A549 (cell line): ENCODE results near the gene ARL17B. TPM values are rescaled to one million over a fixed set of nuclear protein-coding genes. Genes with fewer than 3 reads are reported as not detected.
"Not testable (repeated sequence)": the region's sequence is repeated elsewhere in the genome, so short reads cannot be mapped to it uniquely, and the experiment has no call there.

Experiments
- ATAC-seq, 2 experiments: fragments of 200-7000 bp in 1 of 2; fragments of >200 bp in 1 of 2; cut with Nextera tagmentation in 1 of 2; cut with Tn5 transposase in 1 of 2; 3 replicates each; pipeline versions ENCODE4 v1.8.0 to v1.9.1; 2018 to 2020; ENCODE audit warnings: mild to moderate bottlenecking in 1 of 2, moderate library complexity in 1 of 2
- CTCF ChIA-PET: fragments of 300-600 bp; sonication (Branson Sonifier 250); formaldehyde crosslinking; extraction: SDS; loops from one replicate; lab custom pipeline; 2021; ENCODE audit warnings: antibody characterized with exemption, inconsistent platforms; lab: Yijun Ruan, JAX
- POLR2A ChIA-PET: fragments of 350-600 bp; formaldehyde crosslinking; extraction: SDS; loops from one replicate; lab custom pipeline; 2021; ENCODE audit warnings: antibody characterized with exemption, inconsistent platforms; lab: Yijun Ruan, JAX
- DNase-seq, 2 experiments: peaks; one replicate each; pipeline versions ENCODE4 v3.0.0 to v3.0.0-alpha.2; 2011 to 2016; ENCODE audit warnings: low read depth in 1 of 2, low spot score in 1 of 2
- FAIRE-seq: peaks from 2 replicates; lab custom pipeline; 2011; peaks lifted over from hg19 to GRCh38; lab: Jason Lieb, UNC
- H3K27ac ChIP-seq, 2 experiments: fragments of >200 bp; sonication (Bioruptor Twin); formaldehyde crosslinking; 3 replicates each; pipeline ENCODE4 v1.5.1; 2016 to 2017
- H3K4me1 ChIP-seq: fragments of >200 bp; sonication (Bioruptor Twin); formaldehyde crosslinking; 3 replicates; pipeline ENCODE4 v1.6.1; 2016
- H3K4me2 ChIP-seq: fragments of >200 bp; sonication (Bioruptor Twin); formaldehyde crosslinking; 3 replicates; pipeline ENCODE4 v1.6.1; 2016
- H3K4me3 ChIP-seq: fragments of >200 bp; sonication (Bioruptor Twin); formaldehyde crosslinking; 3 replicates; pipeline ENCODE4 v1.5.1; 2016
- H3K9me3 ChIP-seq: fragments of >200 bp; sonication (Bioruptor Twin); formaldehyde crosslinking; 3 replicates; pipeline ENCODE4 v1.6.1; 2016
- CHD2 ChIP-seq: fragments of 150-350 bp; IDR thresholded peaks from 2 replicates; pipeline ENCODE4 v1.6.1; 2014; ENCODE audit warnings: low read length; ENCODE audit not compliant: partially characterized antibody
- JUN ChIP-seq, 2 experiments: fragments of >200 bp; sonication (Bioruptor Twin); formaldehyde crosslinking; IDR thresholded peaks; 2 replicates in 1 of 2; 3 replicates in 1 of 2; pipeline ENCODE4 v1.6.1; 2016 to 2017
- KDM1A ChIP-seq: fragments of 200-600 bp; sonication (generic); IDR thresholded peaks from 2 replicates; pipeline ENCODE4 v1.6.1; 2016; ENCODE audit warnings: low read depth, mild to moderate bottlenecking
- POLR2A ChIP-seq: IDR thresholded peaks from 2 replicates; pipeline ENCODE4 v1.6.1; 2012; ENCODE audit warnings: mild to moderate bottlenecking, low read length
- ZFP36 ChIP-seq: fragments of 450-650 bp; IDR thresholded peaks from 2 replicates; pipeline ENCODE4 v1.6.1; 2014; ENCODE audit warnings: borderline replicate concordance; ENCODE audit not compliant: partially characterized antibody
- WGBS: methylation state at CpG from one replicate; pipeline ENCODE4 v1.1.6; 2017; ENCODE audit errors: missing lambda C conversion rate; 5-methylcytosine and 5-hydroxymethylcytosine counted together
- polyA plus RNA-seq, 4 experiments: library from polyadenylated mRNA; depleted of rRNA in 3 of 4; stranded (reverse); fragments of >200 nt; fragmentation: RNase III in 1 of 4; extraction: RNeasy Plus Mini Kit Qiagen cat#74134 plus additional on column Dnase treatment in 1 of 4; gene quantifications; 2 replicates in 3 of 4; 3 replicates in 1 of 4; pipeline ENCODE4 v1.2.3, GENCODE V29; 2011 to 2017
- small RNA-seq, 6 experiments: library from RNA; depleted of rRNA; stranded (forward); fragments of <200 nt; gene quantifications; one replicate each; pipeline ENCODE3, GENCODE V24; 2012
- TF ChIP-seq, protein P1 (sequence below): fragments of >200 bp; sonication (Bioruptor Twin); formaldehyde crosslinking; IDR thresholded peaks from 3 replicates; pipeline ENCODE4 v1.6.1; 2016
- TF ChIP-seq, protein P2 (sequence below): IDR thresholded peaks from 2 replicates; pipeline ENCODE4 v1.6.1; 2012
- TF ChIP-seq, protein P3 (sequence below): IDR thresholded peaks from 2 replicates; pipeline ENCODE4 v1.6.1; 2012

Gene ARL17B
- polyA plus RNA-seq, 2 of the 4 experiments (the other 2 are of a cell fraction), result 7.2 to 9.7 TPM

DNA sequence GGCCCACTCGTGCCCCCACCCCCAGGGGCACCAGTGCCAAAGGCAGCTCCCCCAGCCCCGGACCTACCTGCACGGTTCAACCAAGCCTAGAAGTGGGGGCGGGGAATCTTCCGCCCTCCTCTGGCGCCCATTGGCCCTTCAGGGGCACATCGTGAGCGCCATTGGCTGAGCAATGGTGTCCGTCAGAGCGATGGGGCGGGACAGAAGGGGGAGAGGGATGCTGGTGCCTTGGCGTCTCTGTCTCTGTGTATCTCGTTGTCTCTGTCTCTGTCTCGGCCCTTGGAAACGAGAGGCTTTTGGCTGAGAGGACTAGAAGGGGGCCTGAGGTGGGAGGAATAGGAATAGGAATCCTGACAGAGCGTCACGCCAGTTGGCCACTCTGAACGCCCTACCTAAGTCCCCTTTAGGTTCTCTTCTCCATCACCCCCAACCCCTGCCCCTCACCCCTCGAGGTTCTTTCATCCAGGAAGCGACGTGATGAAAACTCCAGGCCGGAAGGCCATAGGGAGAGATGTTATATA is 136.2 kb downstream of the ARL17B start:
- peak; percentile 94 for FAIRE-seq
- H3K9me3 ChIP-seq, CTCF ChIA-PET, POLR2A ChIA-PET: not testable (repeated sequence)
- DNase-seq, result peak; percentile 94 to 97
- peak; percentile 99 to 100 for ATAC-seq
- 1% methylated on average over 16 of the region's 22 CpGs for WGBS
- peak overlapping the region; percentile 76 for H3K4me3 ChIP-seq
- peak; percentile 25 to 54; a peak in 1 of 5 replicates for TF ChIP-seq JUN (IDR thresholded peaks at IDR 0.05)
- TF ChIP-seq, protein P1, sequence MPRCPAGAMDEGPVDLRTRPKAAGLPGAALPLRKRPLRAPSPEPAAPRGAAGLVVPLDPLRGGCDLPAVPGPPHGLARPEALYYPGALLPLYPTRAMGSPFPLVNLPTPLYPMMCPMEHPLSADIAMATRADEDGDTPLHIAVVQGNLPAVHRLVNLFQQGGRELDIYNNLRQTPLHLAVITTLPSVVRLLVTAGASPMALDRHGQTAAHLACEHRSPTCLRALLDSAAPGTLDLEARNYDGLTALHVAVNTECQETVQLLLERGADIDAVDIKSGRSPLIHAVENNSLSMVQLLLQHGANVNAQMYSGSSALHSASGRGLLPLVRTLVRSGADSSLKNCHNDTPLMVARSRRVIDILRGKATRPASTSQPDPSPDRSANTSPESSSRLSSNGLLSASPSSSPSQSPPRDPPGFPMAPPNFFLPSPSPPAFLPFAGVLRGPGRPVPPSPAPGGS, result peak; percentile 19; the same call in 1 of the 3 replicates
- TF ChIP-seq KDM1A, result peak; percentile 67; the same call in 1 of the 2 replicates
- TF ChIP-seq ZFP36, result peak; percentile 77
- TF ChIP-seq, protein P2, sequence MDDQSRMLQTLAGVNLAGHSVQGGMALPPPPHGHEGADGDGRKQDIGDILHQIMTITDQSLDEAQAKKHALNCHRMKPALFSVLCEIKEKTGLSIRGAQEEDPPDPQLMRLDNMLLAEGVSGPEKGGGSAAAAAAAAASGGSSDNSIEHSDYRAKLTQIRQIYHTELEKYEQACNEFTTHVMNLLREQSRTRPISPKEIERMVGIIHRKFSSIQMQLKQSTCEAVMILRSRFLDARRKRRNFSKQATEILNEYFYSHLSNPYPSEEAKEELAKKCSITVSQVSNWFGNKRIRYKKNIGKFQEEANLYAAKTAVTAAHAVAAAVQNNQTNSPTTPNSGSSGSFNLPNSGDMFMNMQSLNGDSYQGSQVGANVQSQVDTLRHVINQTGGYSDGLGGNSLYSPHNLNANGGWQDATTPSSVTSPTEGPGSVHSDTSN, result peak; percentile 95
- peak; percentile 55 for TF ChIP-seq CHD2
- TF ChIP-seq POLR2A, result peak; percentile 64
- TF ChIP-seq, protein P3, sequence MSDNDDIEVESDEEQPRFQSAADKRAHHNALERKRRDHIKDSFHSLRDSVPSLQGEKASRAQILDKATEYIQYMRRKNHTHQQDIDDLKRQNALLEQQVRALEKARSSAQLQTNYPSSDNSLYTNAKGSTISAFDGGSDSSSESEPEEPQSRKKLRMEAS, result peak; percentile 49; the same call in 1 of the 2 replicates
- TF ChIP-seq, all 56 proteins: peak for 8; not testable (repeated sequence) for 48
- H3K4me2 ChIP-seq, result peak overlapping the region; percentile 89
- not testable (repeated sequence) for H3K4me1 ChIP-seq
- H3K27ac ChIP-seq, result peak overlapping the region; percentile 88 to 91

DNA sequence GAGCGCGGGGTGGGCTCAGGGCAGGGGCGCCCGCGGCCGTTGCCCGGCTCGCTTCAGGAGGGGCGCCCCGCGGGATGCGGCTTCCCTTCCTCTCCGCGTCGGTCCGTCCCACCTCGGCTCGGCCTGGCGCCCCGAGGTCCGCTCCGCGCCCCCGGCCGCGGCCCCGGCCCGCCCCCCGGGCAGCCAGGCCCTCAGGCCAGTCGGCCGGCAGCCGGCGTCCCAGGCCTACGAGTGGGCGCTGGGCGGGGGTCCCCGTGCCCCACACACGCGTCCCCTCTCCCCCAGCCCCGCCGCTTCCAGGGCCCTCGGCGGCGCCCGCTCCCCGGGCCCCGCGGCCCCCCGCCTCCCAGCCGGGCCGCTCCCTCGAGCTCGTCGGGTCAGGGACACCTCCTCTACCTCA is 136.7 kb downstream of the ARL17B start:
- POLR2A ChIA-PET, DNase-seq, H3K4me1 ChIP-seq, H3K9me3 ChIP-seq, FAIRE-seq, CTCF ChIA-PET: not testable (repeated sequence)
- H3K4me3 ChIP-seq, result peak overlapping the region; percentile 76
- WGBS, result no CpG with 5 or more reads among the region's 54 CpGs
- H3K27ac ChIP-seq, result peak overlapping the region; percentile 88 to 91
- peak in 1 of 2 experiments; percentile 31; a peak in 1 of 5 replicates for TF ChIP-seq JUN (IDR thresholded peaks at IDR 0.05)
- ATAC-seq, result peak; percentile 68 to 73
- peak overlapping the region; percentile 89 for H3K4me2 ChIP-seq

Small RNA genes within 50 kb of the gene (small RNA-seq; reads per million reads assigned to genes)
- gene RN7SL656P, result 0 reads per million in 6 experiments

Other genes starting within 250 kb of the ARL17B start
- gene KANSL1, start 168.3 kb downstream of the ARL17B start, polyA plus RNA-seq (2011; rRNA removed), result 27.9 and 52.4 TPM in 2 replicates
- 21.4 to 26.0 TPM (median 22.6 TPM) in 3 replicates for gene KANSL1, start 168.3 kb downstream of the ARL17B start, polyA plus RNA-seq (2017; fragmentation: RNase III; extraction: RNeasy Plus Mini Kit Qiagen cat#74134 plus additional on column Dnase treatment)
- gene LRRC37A, start 66.6 kb downstream of the ARL17B start, polyA plus RNA-seq (2011; rRNA removed), result 2.4 and 2.6 TPM in 2 replicates
- 0.36 to 0.43 TPM (median 0.36 TPM) in 3 replicates for gene LRRC37A, start 66.6 kb downstream of the ARL17B start, polyA plus RNA-seq (2017; fragmentation: RNase III; extraction: RNeasy Plus Mini Kit Qiagen cat#74134 plus additional on column Dnase treatment)
- gene LRRC37A2, start 150.7 kb upstream of the ARL17B start, polyA plus RNA-seq (2011; rRNA removed), result 5.7 and 6.2 TPM in 2 replicates
- gene LRRC37A2, start 150.7 kb upstream of the ARL17B start, polyA plus RNA-seq (2017; fragmentation: RNase III; extraction: RNeasy Plus Mini Kit Qiagen cat#74134 plus additional on column Dnase treatment), result 2.3 to 2.7 TPM (median 2.4 TPM) in 3 replicates
- 18.6 and 20.5 TPM in 2 replicates for gene ARL17A, start 217.9 kb upstream of the ARL17B start, polyA plus RNA-seq (2011; rRNA removed)
- gene ARL17A, start 217.9 kb upstream of the ARL17B start, polyA plus RNA-seq (2017; fragmentation: RNase III; extraction: RNeasy Plus Mini Kit Qiagen cat#74134 plus additional on column Dnase treatment), result 9.3 to 10.0 TPM (median 9.3 TPM) in 3 replicates
- gene NSF, start 228.9 kb upstream of the ARL17B start, polyA plus RNA-seq (2011; rRNA removed), result 61.2 and 63.1 TPM in 2 replicates
- 30.1 to 31.4 TPM (median 31.0 TPM) in 3 replicates for gene NSF, start 228.9 kb upstream of the ARL17B start, polyA plus RNA-seq (2017; fragmentation: RNase III; extraction: RNeasy Plus Mini Kit Qiagen cat#74134 plus additional on column Dnase treatment)